ENCODE data around the gene F13A1.

The F13A1 gene

GRCh38 chr6:6285679-6286078, 34.8 kb downstream of the F13A1 start:
- no peak for ATAC-seq
- TF ChIP-seq PPARA (CRISPR knock-in tag; IDR thresholded peaks at IDR 0.05; ENCODE audit: borderline replicate concordance): no peak
- TF ChIP-seq ISL1 (CRISPR knock-in tag; IDR thresholded peaks at IDR 0.05): no peak
- no peak for TF ChIP-seq ZFP30 (CRISPR knock-in tag; IDR thresholded peaks at IDR 0.05)
- no peak for TF ChIP-seq RARB (CRISPR knock-in tag; IDR thresholded peaks at IDR 0.05)
- no peak for TF ChIP-seq ZNF8 (CRISPR knock-in tag; IDR thresholded peaks at IDR 0.05)

GRCh38 chr6:6284221-6284966, 36.1 kb downstream of the F13A1 start:
- ATAC-seq: no peak
- TF ChIP-seq CSDC2 (CRISPR knock-in tag; IDR thresholded peaks at IDR 0.05): no peak
- TF ChIP-seq ZNF8 (CRISPR knock-in tag; IDR thresholded peaks at IDR 0.05): no peak
- TF ChIP-seq ARNTL (CRISPR knock-in tag; IDR thresholded peaks at IDR 0.05; ENCODE audit: borderline replicate concordance, low read depth): no peak
- TF ChIP-seq GLIS3 (CRISPR knock-in tag; IDR thresholded peaks at IDR 0.05): no peak
- no peak for TF ChIP-seq CSRNP3 (CRISPR knock-in tag; IDR thresholded peaks at IDR 0.05)
- TF ChIP-seq, protein P1, sequence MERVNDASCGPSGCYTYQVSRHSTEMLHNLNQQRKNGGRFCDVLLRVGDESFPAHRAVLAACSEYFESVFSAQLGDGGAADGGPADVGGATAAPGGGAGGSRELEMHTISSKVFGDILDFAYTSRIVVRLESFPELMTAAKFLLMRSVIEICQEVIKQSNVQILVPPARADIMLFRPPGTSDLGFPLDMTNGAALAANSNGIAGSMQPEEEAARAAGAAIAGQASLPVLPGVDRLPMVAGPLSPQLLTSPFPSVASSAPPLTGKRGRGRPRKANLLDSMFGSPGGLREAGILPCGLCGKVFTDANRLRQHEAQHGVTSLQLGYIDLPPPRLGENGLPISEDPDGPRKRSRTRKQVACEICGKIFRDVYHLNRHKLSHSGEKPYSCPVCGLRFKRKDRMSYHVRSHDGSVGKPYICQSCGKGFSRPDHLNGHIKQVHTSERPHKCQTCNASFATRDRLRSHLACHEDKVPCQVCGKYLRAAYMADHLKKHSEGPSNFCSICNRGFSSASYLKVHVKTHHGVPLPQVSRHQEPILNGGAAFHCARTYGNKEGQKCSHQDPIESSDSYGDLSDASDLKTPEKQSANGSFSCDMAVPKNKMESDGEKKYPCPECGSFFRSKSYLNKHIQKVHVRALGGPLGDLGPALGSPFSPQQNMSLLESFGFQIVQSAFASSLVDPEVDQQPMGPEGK (CRISPR knock-in tag; IDR thresholded peaks at IDR 0.05; ENCODE audit: borderline replicate concordance): no peak
- TF ChIP-seq ZFP3 (CRISPR knock-in tag; IDR thresholded peaks at IDR 0.05): no peak
- TF ChIP-seq SNAI2 (CRISPR knock-in tag; IDR thresholded peaks at IDR 0.05): no peak

- no peak for ATAC-seq
- TF ChIP-seq ZNF8 (CRISPR knock-in tag; IDR thresholded peaks at IDR 0.05) (no peak), CSRNP3 (CRISPR knock-in tag; IDR thresholded peaks at IDR 0.05) (no peak), POU6F1 (CRISPR knock-in tag; IDR thresholded peaks at IDR 0.05; ENCODE audit: borderline replicate concordance, low read depth) (no peak)
Measured at GRCh38 chr6:6283746-6284145, 36.7 kb downstream of the F13A1 start.

DNA sequence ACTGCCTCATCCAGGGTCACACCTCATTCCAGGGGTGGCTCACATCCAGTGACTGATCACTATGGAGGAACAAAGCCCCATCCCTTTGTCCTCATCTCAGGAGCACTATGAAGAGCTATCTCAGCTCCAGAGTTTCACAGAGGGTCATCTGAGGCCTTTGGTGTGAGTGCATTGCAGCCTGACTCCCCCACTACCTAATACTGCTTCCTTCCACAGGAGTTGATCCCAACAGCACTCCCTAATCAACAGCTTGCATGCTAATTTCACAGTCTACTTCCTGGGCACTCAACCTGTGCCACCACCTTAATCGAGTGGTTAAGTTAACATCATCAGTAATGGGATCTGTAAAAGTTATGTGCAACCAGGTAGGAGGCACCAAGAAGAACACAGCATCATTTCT, 37.7 kb downstream of the F13A1 start:
- TF ChIP-seq, protein P2, sequence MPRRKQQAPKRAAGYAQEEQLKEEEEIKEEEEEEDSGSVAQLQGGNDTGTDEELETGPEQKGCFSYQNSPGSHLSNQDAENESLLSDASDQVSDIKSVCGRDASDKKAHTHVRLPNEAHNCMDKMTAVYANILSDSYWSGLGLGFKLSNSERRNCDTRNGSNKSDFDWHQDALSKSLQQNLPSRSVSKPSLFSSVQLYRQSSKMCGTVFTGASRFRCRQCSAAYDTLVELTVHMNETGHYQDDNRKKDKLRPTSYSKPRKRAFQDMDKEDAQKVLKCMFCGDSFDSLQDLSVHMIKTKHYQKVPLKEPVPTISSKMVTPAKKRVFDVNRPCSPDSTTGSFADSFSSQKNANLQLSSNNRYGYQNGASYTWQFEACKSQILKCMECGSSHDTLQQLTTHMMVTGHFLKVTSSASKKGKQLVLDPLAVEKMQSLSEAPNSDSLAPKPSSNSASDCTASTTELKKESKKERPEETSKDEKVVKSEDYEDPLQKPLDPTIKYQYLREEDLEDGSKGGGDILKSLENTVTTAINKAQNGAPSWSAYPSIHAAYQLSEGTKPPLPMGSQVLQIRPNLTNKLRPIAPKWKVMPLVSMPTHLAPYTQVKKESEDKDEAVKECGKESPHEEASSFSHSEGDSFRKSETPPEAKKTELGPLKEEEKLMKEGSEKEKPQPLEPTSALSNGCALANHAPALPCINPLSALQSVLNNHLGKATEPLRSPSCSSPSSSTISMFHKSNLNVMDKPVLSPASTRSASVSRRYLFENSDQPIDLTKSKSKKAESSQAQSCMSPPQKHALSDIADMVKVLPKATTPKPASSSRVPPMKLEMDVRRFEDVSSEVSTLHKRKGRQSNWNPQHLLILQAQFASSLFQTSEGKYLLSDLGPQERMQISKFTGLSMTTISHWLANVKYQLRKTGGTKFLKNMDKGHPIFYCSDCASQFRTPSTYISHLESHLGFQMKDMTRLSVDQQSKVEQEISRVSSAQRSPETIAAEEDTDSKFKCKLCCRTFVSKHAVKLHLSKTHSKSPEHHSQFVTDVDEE (CRISPR knock-in tag; IDR thresholded peaks at IDR 0.05): no peak
- TF ChIP-seq ZC3H10 (CRISPR knock-in tag; IDR thresholded peaks at IDR 0.05) (no peak), PPARA (CRISPR knock-in tag; IDR thresholded peaks at IDR 0.05; ENCODE audit: borderline replicate concordance) (no peak), ZNF8 (CRISPR knock-in tag; IDR thresholded peaks at IDR 0.05) (no peak), ZNF565 (CRISPR knock-in tag; conservative IDR thresholded peaks at IDR 0.05; ENCODE audit: low read depth) (no peak), GLIS3 (CRISPR knock-in tag; IDR thresholded peaks at IDR 0.05) (no peak), ZFP3 (CRISPR knock-in tag; IDR thresholded peaks at IDR 0.05) (no peak), SNAI2 (CRISPR knock-in tag; IDR thresholded peaks at IDR 0.05) (no peak)
- TF ChIP-seq, protein P3, sequence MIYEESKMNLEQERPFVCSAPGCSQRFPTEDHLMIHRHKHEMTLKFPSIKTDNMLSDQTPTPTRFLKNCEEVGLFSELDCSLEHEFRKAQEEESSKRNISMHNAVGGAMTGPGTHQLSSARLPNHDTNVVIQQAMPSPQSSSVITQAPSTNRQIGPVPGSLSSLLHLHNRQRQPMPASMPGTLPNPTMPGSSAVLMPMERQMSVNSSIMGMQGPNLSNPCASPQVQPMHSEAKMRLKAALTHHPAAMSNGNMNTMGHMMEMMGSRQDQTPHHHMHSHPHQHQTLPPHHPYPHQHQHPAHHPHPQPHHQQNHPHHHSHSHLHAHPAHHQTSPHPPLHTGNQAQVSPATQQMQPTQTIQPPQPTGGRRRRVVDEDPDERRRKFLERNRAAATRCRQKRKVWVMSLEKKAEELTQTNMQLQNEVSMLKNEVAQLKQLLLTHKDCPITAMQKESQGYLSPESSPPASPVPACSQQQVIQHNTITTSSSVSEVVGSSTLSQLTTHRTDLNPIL (CRISPR knock-in tag; IDR thresholded peaks at IDR 0.05; ENCODE audit: low read depth): no peak
- no peak for ATAC-seq

Measured in SK-N-SH treated with all-trans-retinoic acid at 6 μM for 48 hours (cell line).